ENCODE measurements around the gene PHACTR2.

Gene PHACTR2

GRCh38 chr6:143743301-143744166, 65.8 kb downstream of the PHACTR2 start:
- peak; percentile 90 for DNase-seq

GRCh38 chr6:143744551-143745165, 66.9 kb downstream of the PHACTR2 start:
- peak; percentile 82 for DNase-seq

- peak; percentile 85 for DNase-seq
These were observed 67.7 kb downstream of the PHACTR2 start for GRCh38 chr6:143745166-143746133.

- DNase-seq = peak; percentile 38
These were observed 68.7 kb downstream of the PHACTR2 start for GRCh38 chr6:143746202-143747119.

- no peak for DNase-seq
These were observed 69.6 kb downstream of the PHACTR2 start for GRCh38 chr6:143747347-143747842.

- no peak for DNase-seq
These were observed 72.1 kb downstream of the PHACTR2 start for GRCh38 chr6:143749891-143750290.

GRCh38 chr6:143750877-143751276, 73.1 kb downstream of the PHACTR2 start:
- DNase-seq = no peak

- DNase-seq = peak; percentile 10
These were observed 74.7 kb downstream of the PHACTR2 start for GRCh38 chr6:143752459-143752858.

GRCh38 chr6:143753678-143754077, 75.9 kb downstream of the PHACTR2 start:
- DNase-seq = no peak

GRCh38 chr6:143754204-143754603, 76.4 kb downstream of the PHACTR2 start:
- no peak for DNase-seq

GRCh38 chr6:143755301-143755744, 77.6 kb downstream of the PHACTR2 start:
- DNase-seq = no peak

- no peak for DNase-seq
These were observed 79.6 kb downstream of the PHACTR2 start for GRCh38 chr6:143757346-143757832.

- no peak for DNase-seq
These were observed 80.8 kb downstream of the PHACTR2 start for GRCh38 chr6:143758551-143758950.

GRCh38 chr6:143759666-143760065, 81.9 kb downstream of the PHACTR2 start:
- DNase-seq = no peak

GRCh38 chr6:143761074-143761473, 83.3 kb downstream of the PHACTR2 start:
- no peak for DNase-seq

- DNase-seq = no peak
These were observed 84.4 kb downstream of the PHACTR2 start for GRCh38 chr6:143762126-143762525.

- no peak for DNase-seq
These were observed 87.8 kb downstream of the PHACTR2 start for GRCh38 chr6:143765422-143766184.

GRCh38 chr6:143766185-143766553, 88.4 kb downstream of the PHACTR2 start:
- no peak for DNase-seq

GRCh38 chr6:143767433-143767832, 89.7 kb downstream of the PHACTR2 start:
- no peak for DNase-seq

Measured in NCI-H69 (cell line).